ENCODE results near the gene TBC1D5. TPM values are rescaled to one million over a fixed set of nuclear protein-coding genes. Genes with fewer than 3 reads are reported as not detected.

The TBC1D5 gene
- total and polyA plus RNA-seq, 2 of the 4 experiments (the other 2 are of a cell fraction), result 16.4 to 57.0 TPM

DNA sequence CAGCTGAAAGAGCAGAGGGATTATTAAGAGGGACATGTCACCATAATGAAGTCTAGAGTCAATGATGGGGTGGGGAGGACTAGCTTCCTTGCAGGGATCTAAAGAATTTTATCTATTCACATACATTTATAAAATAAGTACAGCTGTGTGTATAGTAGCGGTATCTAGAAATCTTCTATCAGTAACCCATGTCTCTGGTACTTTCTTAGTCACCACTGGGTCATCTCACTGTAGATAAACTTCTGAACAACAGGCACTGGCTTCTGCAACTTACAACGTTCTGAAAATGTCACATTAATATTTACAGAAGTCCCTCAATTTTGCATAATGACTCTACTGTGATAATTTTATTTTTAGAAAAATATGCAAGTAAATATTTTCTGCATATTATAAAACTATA lies 401.7 kb downstream of the TBC1D5 start:
- no peaks in the 10 kb centered on the region for H4K20me1 ChIP-seq (ENCODE audit: insufficient read depth, low read length)
- H3K27ac ChIP-seq (ENCODE audit: insufficient read depth, low read length), result no peak overlapping the region
- CTCF ChIA-PET, result interaction anchor here (0.6 kb wide), 3 partner anchors 19 to 226 kb away, joined by 3 to 4 read pairs (median 3); no protein-coding TSS in a partner anchor
- POLR2A ChIA-PET (ENCODE audit: unreplicated experiment), result no interaction called here
- no CpG with 5 or more reads among the region's 2 CpGs for WGBS, 2 experiments (ENCODE audit: extremely low coverage in 2 of 2, insufficient read length in 1 of 2)
- H3K4ac ChIP-seq (ENCODE audit: low read depth, low read length), result no peak overlapping the region
- no peak overlapping the region for H2AK5ac ChIP-seq (ENCODE audit: low read depth, low read length)
- H3K9me3 ChIP-seq (ENCODE audit: control insufficient read depth, insufficient read depth, low read length), result no peaks in the 10 kb centered on the region
- H3K18ac ChIP-seq (ENCODE audit: low read depth, low read length), result no peak overlapping the region
- no peak overlapping the region for H3K4me3 ChIP-seq (ENCODE audit: insufficient read depth, low read depth, low read length)
- H3K4me1 ChIP-seq (ENCODE audit: control insufficient read depth, insufficient read depth, low read length), result no peaks in the 10 kb centered on the region
- no peaks in the 10 kb centered on the region for H3K79me1 ChIP-seq (ENCODE audit: low read depth in 1 of 2, low read length in 2 of 2)
- H3K36me3 ChIP-seq (ENCODE audit: control insufficient read depth, insufficient read depth, low read length), result no peaks in the 10 kb centered on the region
- H3K14ac ChIP-seq (replicated peaks; ENCODE audit: low read depth, low read length), result no peak overlapping the region
- no peak overlapping the region for H2AK9ac ChIP-seq (replicated peaks; ENCODE audit: low read depth, low read length, poor library complexity)
- BruUV-seq (replicated peaks), result no TSS peak
- H2BK15ac ChIP-seq (ENCODE audit: low read depth, low read length), result no peak overlapping the region
- no peak overlapping the region for H2BK120ac ChIP-seq (ENCODE audit: low read depth, low read length)
- no peak overlapping the region for H2AFZ ChIP-seq (replicated peaks; ENCODE audit: low read length, poor library complexity)
- H4K8ac ChIP-seq (ENCODE audit: low read depth in 2 of 2, low read length in 2 of 2), result no peak overlapping the region
- H2BK20ac ChIP-seq (ENCODE audit: low read depth, low read length), result no peak overlapping the region
- H4K5ac ChIP-seq (ENCODE audit: low read depth, low read length), result no peak overlapping the region
- H3K27me3 ChIP-seq (ENCODE audit: control insufficient read depth, insufficient read depth, low read length), result no peaks in the 10 kb centered on the region
- no peak overlapping the region for H3K56ac ChIP-seq (ENCODE audit: extremely low read depth, insufficient read depth, low read length)
- H3K23ac ChIP-seq (ENCODE audit: low read depth, low read length), result no peak overlapping the region
- in situ Hi-C loops (cut with MboI; ENCODE audit: low sequenced_read_pairs), result no loop called here
- H3K4me2 ChIP-seq (ENCODE audit: low read depth, low read length), result no peak overlapping the region
- dilution Hi-C loops (cut with HindIII; ENCODE audit: low sequenced_read_pairs, unreplicated experiment), result no loop called here
- no peak overlapping the region for H3K9ac ChIP-seq (ENCODE audit: low read depth, low read length)
- intact Hi-C loops (cut with micrococcal nuclease), result no loop called here
- TF ChIP-seq, protein P1, sequence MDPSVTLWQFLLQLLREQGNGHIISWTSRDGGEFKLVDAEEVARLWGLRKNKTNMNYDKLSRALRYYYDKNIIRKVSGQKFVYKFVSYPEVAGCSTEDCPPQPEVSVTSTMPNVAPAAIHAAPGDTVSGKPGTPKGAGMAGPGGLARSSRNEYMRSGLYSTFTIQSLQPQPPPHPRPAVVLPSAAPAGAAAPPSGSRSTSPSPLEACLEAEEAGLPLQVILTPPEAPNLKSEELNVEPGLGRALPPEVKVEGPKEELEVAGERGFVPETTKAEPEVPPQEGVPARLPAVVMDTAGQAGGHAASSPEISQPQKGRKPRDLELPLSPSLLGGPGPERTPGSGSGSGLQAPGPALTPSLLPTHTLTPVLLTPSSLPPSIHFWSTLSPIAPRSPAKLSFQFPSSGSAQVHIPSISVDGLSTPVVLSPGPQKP (IDR thresholded peaks at IDR 0.05; ENCODE audit: borderline replicate concordance, low read depth, low read length), result no peak
- TF ChIP-seq MAZ (IDR thresholded peaks at IDR 0.05; ENCODE audit: borderline replicate concordance, low read depth, low read length), result no peak
- no peak for TF ChIP-seq CTCF (conservative IDR thresholded peaks at IDR 0.05; ENCODE audit: low read depth, low read length)
- no peak for TF ChIP-seq POLR2A (IDR thresholded peaks at IDR 0.05; ENCODE audit: low read depth, low read length)
- no peak for TF ChIP-seq MAFK (IDR thresholded peaks at IDR 0.05; ENCODE audit: low read depth, low read length)
- no peak for TF ChIP-seq NFE2L2 (IDR thresholded peaks at IDR 0.05; ENCODE audit: low read depth, low read length)
- no peak for TF ChIP-seq CHD1 (IDR thresholded peaks at IDR 0.05; ENCODE audit: low read depth, low read length)
- H3K9me1 ChIP-seq (ENCODE audit: insufficient read depth, low read length), result no peaks in the 10 kb centered on the region
- DNase-seq (no peak), ATAC-seq (ENCODE audit: low read depth) (no peak; the same call in 1 of the 2 replicates)
- H4K91ac ChIP-seq (ENCODE audit: insufficient read depth, low read depth, low read length), result no peak overlapping the region
- H2BK5ac ChIP-seq (ENCODE audit: low read depth, low read length, poor library complexity, severe bottlenecking), result no peak overlapping the region

All from IMR-90 (cell line).